IMR-90 (cell line): ENCODE data around the gene CTNNA1.

Experiments
- BHLHE40 ChIP-seq: fragments of 150-350 bp; IDR thresholded peaks from 2 replicates; pipeline ENCODE4 v1.6.1; 2016; ENCODE audit warnings: mild to moderate bottlenecking, low read depth, low read length
- CEBPB ChIP-seq: IDR thresholded peaks from 2 replicates; pipeline ENCODE4 v1.6.1; 2012; ENCODE audit warnings: low read depth, low read length, improper control_type of control experiment
- CHD1 ChIP-seq: IDR thresholded peaks from 2 replicates; pipeline ENCODE4 v1.6.1; 2012; ENCODE audit warnings: low read depth, low read length, improper control_type of control experiment
- MAFK ChIP-seq: IDR thresholded peaks from 2 replicates; pipeline ENCODE4 v1.6.1; 2012; ENCODE audit warnings: low read depth, low read length, improper control_type of control experiment
- MAZ ChIP-seq: IDR thresholded peaks from 2 replicates; pipeline ENCODE4 v1.6.1; 2012; ENCODE audit warnings: low read depth, mild to moderate bottlenecking, low read length, improper control_type of control experiment, moderate library complexity, borderline replicate concordance
- MXI1 ChIP-seq: IDR thresholded peaks from 2 replicates; pipeline ENCODE4 v1.6.1; 2012; ENCODE audit warnings: low read depth, mild to moderate bottlenecking, low read length, moderate library complexity, borderline replicate concordance
- POLR2A ChIP-seq: IDR thresholded peaks from 2 replicates; pipeline ENCODE4 v1.6.1; 2012; ENCODE audit warnings: mild to moderate bottlenecking, low read depth, low read length
- RAD21 ChIP-seq: IDR thresholded peaks from 2 replicates; pipeline ENCODE4 v1.6.1; 2012; ENCODE audit warnings: low read length, improper control_type of control experiment
- RFX5 ChIP-seq: IDR thresholded peaks from 2 replicates; pipeline ENCODE4 v1.8.0; 2012; ENCODE audit warnings: low read depth, mild to moderate bottlenecking, low read length, moderate library complexity
- TF ChIP-seq, protein P1 (sequence below): conservative IDR thresholded peaks from 2 replicates; pipeline ENCODE4 v1.5.1; 2012; ENCODE audit warnings: mild to moderate bottlenecking, low read depth, low read length, improper control_type of control experiment
- TF ChIP-seq, protein P2 (sequence below): fragments of 150-350 bp; IDR thresholded peaks from 2 replicates; pipeline ENCODE4 v1.6.1; 2016; ENCODE audit warnings: low read depth, mild to moderate bottlenecking, low read length, moderate library complexity, borderline replicate concordance

GRCh38 chr5:138876811-138877210, 123.6 kb downstream of the CTNNA1 start:
- TF ChIP-seq POLR2A: no peak
- TF ChIP-seq RAD21: no peak
- no peak for TF ChIP-seq CEBPB
- TF ChIP-seq, protein P1, sequence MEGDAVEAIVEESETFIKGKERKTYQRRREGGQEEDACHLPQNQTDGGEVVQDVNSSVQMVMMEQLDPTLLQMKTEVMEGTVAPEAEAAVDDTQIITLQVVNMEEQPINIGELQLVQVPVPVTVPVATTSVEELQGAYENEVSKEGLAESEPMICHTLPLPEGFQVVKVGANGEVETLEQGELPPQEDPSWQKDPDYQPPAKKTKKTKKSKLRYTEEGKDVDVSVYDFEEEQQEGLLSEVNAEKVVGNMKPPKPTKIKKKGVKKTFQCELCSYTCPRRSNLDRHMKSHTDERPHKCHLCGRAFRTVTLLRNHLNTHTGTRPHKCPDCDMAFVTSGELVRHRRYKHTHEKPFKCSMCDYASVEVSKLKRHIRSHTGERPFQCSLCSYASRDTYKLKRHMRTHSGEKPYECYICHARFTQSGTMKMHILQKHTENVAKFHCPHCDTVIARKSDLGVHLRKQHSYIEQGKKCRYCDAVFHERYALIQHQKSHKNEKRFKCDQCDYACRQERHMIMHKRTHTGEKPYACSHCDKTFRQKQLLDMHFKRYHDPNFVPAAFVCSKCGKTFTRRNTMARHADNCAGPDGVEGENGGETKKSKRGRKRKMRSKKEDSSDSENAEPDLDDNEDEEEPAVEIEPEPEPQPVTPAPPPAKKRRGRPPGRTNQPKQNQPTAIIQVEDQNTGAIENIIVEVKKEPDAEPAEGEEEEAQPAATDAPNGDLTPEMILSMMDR: no peak
- TF ChIP-seq, protein P2, sequence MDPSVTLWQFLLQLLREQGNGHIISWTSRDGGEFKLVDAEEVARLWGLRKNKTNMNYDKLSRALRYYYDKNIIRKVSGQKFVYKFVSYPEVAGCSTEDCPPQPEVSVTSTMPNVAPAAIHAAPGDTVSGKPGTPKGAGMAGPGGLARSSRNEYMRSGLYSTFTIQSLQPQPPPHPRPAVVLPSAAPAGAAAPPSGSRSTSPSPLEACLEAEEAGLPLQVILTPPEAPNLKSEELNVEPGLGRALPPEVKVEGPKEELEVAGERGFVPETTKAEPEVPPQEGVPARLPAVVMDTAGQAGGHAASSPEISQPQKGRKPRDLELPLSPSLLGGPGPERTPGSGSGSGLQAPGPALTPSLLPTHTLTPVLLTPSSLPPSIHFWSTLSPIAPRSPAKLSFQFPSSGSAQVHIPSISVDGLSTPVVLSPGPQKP: no peak
- no peak for TF ChIP-seq RFX5
- no peak for TF ChIP-seq BHLHE40
- no peak for TF ChIP-seq MAZ
- TF ChIP-seq MXI1: no peak
- no peak for TF ChIP-seq CHD1
- TF ChIP-seq MAFK: no peak
